Measurements from ENCODE around the gene PRSS12.

PRSS12 gene

DNA sequence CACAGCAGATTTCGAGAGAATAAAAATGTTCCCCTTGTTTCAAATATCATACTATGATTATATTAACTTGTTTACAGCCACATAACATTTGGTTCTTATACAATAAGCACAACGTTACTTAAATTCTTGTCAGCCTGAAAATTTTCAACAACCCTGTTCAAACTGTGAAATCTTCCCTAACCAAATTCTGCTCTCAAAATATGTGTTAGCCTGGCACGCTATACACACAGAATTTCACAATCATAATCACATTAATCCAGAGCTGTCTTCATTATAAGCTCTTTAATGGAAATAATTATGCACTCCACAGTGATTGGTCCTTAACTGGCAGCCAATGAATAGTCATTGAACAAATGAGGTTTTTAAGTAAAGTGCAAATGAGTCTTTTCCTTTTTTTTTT, 7.3 kb upstream of the PRSS12 start:
- no peaks in the 10 kb centered on the region for H3K36me3 ChIP-seq (ENCODE audit: control insufficient read depth, insufficient read depth, low read length)
- H3K4me3 ChIP-seq (ENCODE audit: insufficient read depth, low read depth, low read length, poor library complexity, severe bottlenecking), result no peak overlapping the region
- no peaks in the 10 kb centered on the region for H3K9me3 ChIP-seq (ENCODE audit: control insufficient read depth, low read length)
- no peak for DNase-seq
- no peaks in the 10 kb centered on the region for H3K4me1 ChIP-seq (ENCODE audit: control insufficient read depth, insufficient read depth, low read length, poor library complexity, severe bottlenecking)
- H3K27me3 ChIP-seq (replicated peaks; ENCODE audit: control insufficient read depth, insufficient read depth, low read length, poor library complexity, severe bottlenecking), result peaks cover 8% of the 10 kb centered on the region
- H3K27ac ChIP-seq (ENCODE audit: insufficient read depth, low read length, poor library complexity, severe bottlenecking), result no peak overlapping the region

DNA sequence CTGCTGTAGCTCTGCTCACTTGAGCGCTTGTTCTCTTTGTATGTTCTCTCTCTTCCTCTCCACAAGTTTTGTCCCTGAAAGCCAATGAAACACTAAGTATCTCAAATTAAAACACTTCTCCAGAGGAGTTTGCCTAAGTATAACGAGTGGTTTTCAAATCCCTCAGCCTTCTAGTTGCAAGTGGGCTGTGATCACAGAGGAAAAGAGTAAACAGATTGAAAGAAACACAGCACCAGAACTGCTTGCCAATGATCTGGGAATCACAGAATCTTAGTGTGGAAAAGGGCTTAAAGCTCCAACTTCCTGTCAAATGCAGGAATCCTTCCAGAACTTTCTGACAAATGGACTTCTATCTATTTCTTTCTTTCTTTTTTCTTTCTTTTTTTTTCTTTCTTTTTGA, 4.8 kb upstream of the PRSS12 start:
- peaks cover 22% of the 10 kb centered on the region for H3K27me3 ChIP-seq (replicated peaks; ENCODE audit: control insufficient read depth, insufficient read depth, low read length, poor library complexity, severe bottlenecking)
- no peak overlapping the region for H3K27ac ChIP-seq (ENCODE audit: insufficient read depth, low read length, poor library complexity, severe bottlenecking)
- no peaks in the 10 kb centered on the region for H3K36me3 ChIP-seq (ENCODE audit: control insufficient read depth, insufficient read depth, low read length)
- no peak overlapping the region for H3K4me3 ChIP-seq (ENCODE audit: insufficient read depth, low read depth, low read length, poor library complexity, severe bottlenecking)
- H3K9me3 ChIP-seq (ENCODE audit: control insufficient read depth, low read length), result no peaks in the 10 kb centered on the region
- H3K4me1 ChIP-seq (ENCODE audit: control insufficient read depth, insufficient read depth, low read length, poor library complexity, severe bottlenecking), result no peaks in the 10 kb centered on the region
- no peak for DNase-seq

DNA sequence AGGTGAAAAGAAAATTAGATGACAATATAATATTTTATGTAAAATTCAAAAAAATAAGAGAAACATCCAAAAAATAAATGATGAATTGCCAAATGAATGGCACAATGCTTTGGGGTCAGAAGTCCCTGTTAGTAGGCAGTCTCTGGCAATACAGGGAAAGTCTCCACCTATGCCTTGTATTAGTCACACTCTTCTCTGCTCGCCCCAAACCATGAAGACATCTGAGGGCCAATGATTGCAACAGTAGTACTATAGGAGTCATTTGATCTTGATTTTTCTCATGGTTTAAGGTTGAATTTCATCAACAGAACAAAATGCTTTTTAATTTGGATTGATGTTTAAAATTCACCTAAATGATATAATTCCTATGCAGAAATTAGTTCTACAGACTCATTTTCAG, 3.9 kb upstream of the PRSS12 start:
- H3K27ac ChIP-seq (ENCODE audit: insufficient read depth, low read length, poor library complexity, severe bottlenecking), result no peak overlapping the region
- no peaks in the 10 kb centered on the region for H3K36me3 ChIP-seq (ENCODE audit: control insufficient read depth, insufficient read depth, low read length)
- H3K4me3 ChIP-seq (ENCODE audit: insufficient read depth, low read depth, low read length, poor library complexity, severe bottlenecking), result no peak overlapping the region
- H3K4me1 ChIP-seq (ENCODE audit: control insufficient read depth, insufficient read depth, low read length, poor library complexity, severe bottlenecking), result no peaks in the 10 kb centered on the region
- no peaks in the 10 kb centered on the region for H3K9me3 ChIP-seq (ENCODE audit: control insufficient read depth, low read length)
- H3K27me3 ChIP-seq (replicated peaks; ENCODE audit: control insufficient read depth, insufficient read depth, low read length, poor library complexity, severe bottlenecking), result peaks cover 26% of the 10 kb centered on the region
- no peak for DNase-seq

DNA sequence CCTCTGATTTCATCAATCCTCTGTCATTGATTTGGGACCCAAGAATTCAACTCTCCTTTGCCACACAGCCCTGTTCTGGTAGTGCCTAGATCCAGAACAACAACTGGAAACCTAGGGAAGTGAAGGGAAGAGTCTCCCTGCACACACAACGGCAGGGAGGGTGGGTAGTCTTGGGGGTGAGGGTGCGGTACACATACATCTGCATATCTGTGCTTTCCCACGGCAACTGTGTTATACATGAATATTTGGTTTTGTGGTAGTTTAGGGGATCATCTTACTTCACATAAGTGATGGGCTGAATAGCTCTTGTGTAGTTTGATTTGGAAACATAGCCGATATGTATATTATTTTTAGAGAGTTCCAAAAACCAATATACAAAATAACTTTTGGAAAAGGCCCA, 3.3 kb upstream of the PRSS12 start:
- H3K27ac ChIP-seq (ENCODE audit: insufficient read depth, low read length, poor library complexity, severe bottlenecking), result no peak overlapping the region
- no peak overlapping the region for H3K4me3 ChIP-seq (ENCODE audit: insufficient read depth, low read depth, low read length, poor library complexity, severe bottlenecking)
- no peak for DNase-seq
- no peaks in the 10 kb centered on the region for H3K9me3 ChIP-seq (ENCODE audit: control insufficient read depth, low read length)
- peaks cover 31% of the 10 kb centered on the region for H3K27me3 ChIP-seq (replicated peaks; ENCODE audit: control insufficient read depth, insufficient read depth, low read length, poor library complexity, severe bottlenecking)
- H3K4me1 ChIP-seq (ENCODE audit: control insufficient read depth, insufficient read depth, low read length, poor library complexity, severe bottlenecking), result no peaks in the 10 kb centered on the region
- no peaks in the 10 kb centered on the region for H3K36me3 ChIP-seq (ENCODE audit: control insufficient read depth, insufficient read depth, low read length)

DNA sequence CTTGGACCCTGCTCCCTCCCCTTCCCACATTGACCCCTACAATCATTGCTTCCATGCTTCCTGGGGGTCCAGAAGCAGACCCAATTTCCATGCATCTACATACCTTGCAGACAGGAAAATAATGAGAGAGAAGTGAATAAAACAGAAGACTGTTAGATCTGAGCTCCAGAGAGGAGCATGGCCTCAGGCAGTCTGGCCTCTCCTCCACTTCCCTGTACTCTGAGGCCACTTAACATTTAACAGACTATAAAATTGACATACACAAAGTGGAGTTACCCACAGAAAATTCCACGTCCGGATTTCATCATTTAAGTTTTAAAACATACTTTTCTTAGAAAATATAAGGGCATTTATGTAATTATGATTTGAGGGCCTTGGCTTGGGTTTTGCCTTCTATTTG, 2.1 kb upstream of the PRSS12 start:
- no peaks in the 10 kb centered on the region for H3K4me1 ChIP-seq (ENCODE audit: control insufficient read depth, insufficient read depth, low read length, poor library complexity, severe bottlenecking)
- H3K27me3 ChIP-seq (replicated peaks; ENCODE audit: control insufficient read depth, insufficient read depth, low read length, poor library complexity, severe bottlenecking), result peaks cover 31% of the 10 kb centered on the region
- no peaks in the 10 kb centered on the region for H3K36me3 ChIP-seq (ENCODE audit: control insufficient read depth, insufficient read depth, low read length)
- no peak overlapping the region for H3K4me3 ChIP-seq (ENCODE audit: insufficient read depth, low read depth, low read length, poor library complexity, severe bottlenecking)
- H3K9me3 ChIP-seq (ENCODE audit: control insufficient read depth, low read length), result no peaks in the 10 kb centered on the region
- no peak for DNase-seq
- no peak overlapping the region for H3K27ac ChIP-seq (ENCODE audit: insufficient read depth, low read length, poor library complexity, severe bottlenecking)

DNA sequence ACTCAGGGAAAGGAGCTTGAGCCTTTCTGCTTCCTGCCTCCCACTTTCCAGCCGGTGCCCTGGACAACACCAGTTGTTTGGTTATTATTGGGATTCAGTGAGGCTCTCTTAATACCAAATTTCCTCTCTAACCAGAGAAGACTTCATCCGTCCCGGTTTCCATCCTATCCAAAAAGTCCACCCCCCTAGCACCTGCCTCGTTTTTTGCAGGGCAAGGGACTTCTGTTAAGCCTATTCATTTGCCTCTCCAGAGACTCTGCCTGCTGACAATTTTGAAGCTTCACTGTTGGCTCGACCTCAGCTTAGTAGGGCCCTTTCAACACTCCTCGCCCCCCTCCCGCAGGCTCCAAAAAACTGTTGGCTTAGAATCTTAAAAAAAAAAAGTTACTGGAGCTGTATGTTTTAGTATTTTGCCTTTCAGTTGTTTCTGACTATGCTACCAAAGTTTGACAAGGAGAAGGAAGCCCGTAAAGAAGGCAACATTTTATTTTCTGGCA, 779 bp upstream of the PRSS12 start:
- Histone ChIP-seq H3K36me3 (ENCODE audit: control insufficient read depth, insufficient read depth, low read length) (no peaks in the 10 kb centered on the region), H3K9me3 (ENCODE audit: control insufficient read depth, low read length) (no peaks in the 10 kb centered on the region), H3K4me3 (ENCODE audit: insufficient read depth, low read depth, low read length, poor library complexity, severe bottlenecking) (no peak overlapping the region), H3K4me1 (ENCODE audit: control insufficient read depth, insufficient read depth, low read length, poor library complexity, severe bottlenecking) (no peaks in the 10 kb centered on the region), H3K27me3 (replicated peaks; ENCODE audit: control insufficient read depth, insufficient read depth, low read length, poor library complexity, severe bottlenecking) (peaks cover 31% of the 10 kb centered on the region), H3K27ac (ENCODE audit: insufficient read depth, low read length, poor library complexity, severe bottlenecking) (no peak overlapping the region)
- no peak for DNase-seq

DNA sequence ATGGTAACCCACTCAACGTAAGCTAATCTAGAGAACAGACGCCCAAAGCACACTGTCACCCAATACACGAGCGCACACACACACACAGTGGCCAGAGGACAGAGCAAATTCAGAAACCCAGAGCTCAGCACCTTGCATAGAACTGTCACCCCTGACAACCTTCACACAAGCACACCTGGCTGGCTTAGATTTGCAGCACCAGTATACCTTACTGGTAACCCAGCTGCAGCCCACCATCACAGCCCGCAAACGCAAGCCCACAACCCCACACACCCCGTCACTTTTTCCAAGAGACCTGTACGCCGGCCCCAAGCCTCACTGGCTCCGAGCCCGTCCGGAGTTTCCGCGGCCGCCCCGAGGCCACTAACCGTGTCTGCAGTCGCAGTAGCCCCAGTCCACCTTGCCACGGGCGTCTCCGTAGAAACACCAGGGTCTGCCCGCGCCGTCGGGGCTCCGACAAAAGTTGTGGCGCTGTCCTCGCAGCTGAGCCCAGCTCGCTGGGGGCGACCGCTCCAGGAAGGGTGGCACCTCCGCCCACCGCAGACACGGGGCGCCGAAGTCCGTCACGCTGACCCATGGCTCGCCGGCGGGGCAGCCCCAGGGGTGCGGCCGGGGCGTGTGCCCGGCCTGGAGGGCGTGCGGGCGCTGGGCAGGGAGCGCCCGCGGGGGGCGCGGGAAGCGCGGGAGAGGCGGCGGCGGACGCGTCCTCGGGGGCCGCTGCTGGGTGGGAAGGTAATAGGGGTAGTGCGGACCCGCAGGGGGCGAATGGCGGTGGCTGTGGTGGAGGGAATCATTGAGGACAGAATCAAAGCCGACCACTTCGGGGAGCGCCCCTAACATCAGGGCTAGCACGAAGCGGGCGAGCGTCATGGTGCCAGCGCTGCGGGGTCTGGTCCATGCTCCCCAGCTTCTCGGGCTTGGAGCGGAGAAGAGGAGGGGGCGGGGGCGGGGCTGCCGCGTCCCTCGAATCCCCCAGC, 664 bp downstream of the PRSS12 start:
- H3K9me3 ChIP-seq (ENCODE audit: control insufficient read depth, low read length), result no peaks in the 10 kb centered on the region
- H3K4me3 ChIP-seq (ENCODE audit: insufficient read depth, low read depth, low read length, poor library complexity, severe bottlenecking), result peak overlapping the region; percentile 44
- peaks cover 31% of the 10 kb centered on the region for H3K27me3 ChIP-seq (replicated peaks; ENCODE audit: control insufficient read depth, insufficient read depth, low read length, poor library complexity, severe bottlenecking)
- no peaks in the 10 kb centered on the region for H3K4me1 ChIP-seq (ENCODE audit: control insufficient read depth, insufficient read depth, low read length, poor library complexity, severe bottlenecking)
- no peak overlapping the region for H3K27ac ChIP-seq (ENCODE audit: insufficient read depth, low read length, poor library complexity, severe bottlenecking)
- H3K36me3 ChIP-seq (ENCODE audit: control insufficient read depth, insufficient read depth, low read length), result no peaks in the 10 kb centered on the region
- DNase-seq, result no peak

DNA sequence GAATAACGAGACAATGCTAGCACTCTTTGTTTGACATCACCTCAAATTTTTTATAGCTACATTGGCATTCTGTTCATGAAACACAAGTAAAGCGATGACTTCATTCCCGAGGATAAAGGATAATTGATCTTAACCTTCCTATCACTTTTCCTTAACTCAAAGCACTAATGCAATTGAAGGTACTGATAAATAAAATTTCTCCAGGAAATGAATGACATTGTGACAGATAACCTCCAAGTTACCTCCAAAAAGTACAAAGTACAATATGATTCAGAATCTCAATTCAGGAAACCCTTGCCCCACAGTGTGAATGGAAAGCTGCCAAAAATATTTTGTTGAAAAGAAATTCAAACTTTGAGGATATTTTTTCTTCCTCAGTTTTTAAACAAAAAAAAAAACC, 1.8 kb downstream of the PRSS12 start:
- Histone ChIP-seq H3K36me3 (ENCODE audit: control insufficient read depth, insufficient read depth, low read length) (no peaks in the 10 kb centered on the region), H3K4me3 (ENCODE audit: insufficient read depth, low read depth, low read length, poor library complexity, severe bottlenecking) (no peak overlapping the region), H3K9me3 (ENCODE audit: control insufficient read depth, low read length) (no peaks in the 10 kb centered on the region), H3K27ac (ENCODE audit: insufficient read depth, low read length, poor library complexity, severe bottlenecking) (no peak overlapping the region), H3K4me1 (ENCODE audit: control insufficient read depth, insufficient read depth, low read length, poor library complexity, severe bottlenecking) (no peaks in the 10 kb centered on the region), H3K27me3 (replicated peaks; ENCODE audit: control insufficient read depth, insufficient read depth, low read length, poor library complexity, severe bottlenecking) (peaks cover 28% of the 10 kb centered on the region)
- DNase-seq, result no peak

DNA sequence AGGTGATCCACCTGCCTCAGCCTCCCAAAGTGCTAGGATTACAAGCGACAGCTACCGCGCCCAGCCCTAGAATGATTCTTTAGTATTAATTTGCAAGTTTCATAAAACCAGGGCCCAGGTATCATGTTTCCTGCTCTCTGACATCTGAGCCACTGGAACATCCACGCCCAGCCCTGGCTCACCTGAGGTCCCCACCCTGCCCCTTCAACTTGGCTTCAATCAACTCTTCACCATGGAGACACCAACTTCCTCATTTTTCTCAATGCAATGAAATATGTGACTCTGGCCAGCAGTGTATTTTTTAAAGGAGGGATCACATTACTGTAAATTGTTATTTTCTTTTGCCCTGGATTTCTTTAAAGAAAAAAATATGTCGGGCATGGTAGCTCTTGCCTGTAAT, 3.9 kb downstream of the PRSS12 start:
- H3K36me3 ChIP-seq (ENCODE audit: control insufficient read depth, insufficient read depth, low read length), result no peaks in the 10 kb centered on the region
- no peaks in the 10 kb centered on the region for H3K9me3 ChIP-seq (ENCODE audit: control insufficient read depth, low read length)
- H3K4me1 ChIP-seq (ENCODE audit: control insufficient read depth, insufficient read depth, low read length, poor library complexity, severe bottlenecking), result no peaks in the 10 kb centered on the region
- no peak overlapping the region for H3K27ac ChIP-seq (ENCODE audit: insufficient read depth, low read length, poor library complexity, severe bottlenecking)
- no peak overlapping the region for H3K4me3 ChIP-seq (ENCODE audit: insufficient read depth, low read depth, low read length, poor library complexity, severe bottlenecking)
- no peak for DNase-seq
- peaks cover 19% of the 10 kb centered on the region for H3K27me3 ChIP-seq (replicated peaks; ENCODE audit: control insufficient read depth, insufficient read depth, low read length, poor library complexity, severe bottlenecking)

DNA sequence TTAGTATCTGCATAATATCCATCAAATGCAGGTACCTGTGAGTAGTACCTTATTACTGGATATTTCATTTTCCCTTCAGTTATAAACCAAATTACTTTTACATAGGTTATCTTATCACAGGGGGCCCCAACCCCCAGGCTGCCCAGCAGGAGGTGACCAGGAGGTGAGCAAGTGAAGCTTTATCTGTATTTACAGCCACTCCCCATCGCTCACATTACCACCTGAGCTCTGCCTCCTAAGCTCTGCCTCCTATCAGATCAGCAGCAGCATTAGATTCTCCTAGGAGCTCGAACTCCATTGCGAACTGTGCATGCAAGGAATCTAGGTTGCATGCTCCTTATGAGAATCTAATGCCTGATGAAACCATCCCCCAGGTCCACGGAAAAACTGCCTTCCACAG, 6.3 kb downstream of the PRSS12 start:
- no peak for DNase-seq
- peaks cover 3% of the 10 kb centered on the region for H3K27me3 ChIP-seq (replicated peaks; ENCODE audit: control insufficient read depth, insufficient read depth, low read length, poor library complexity, severe bottlenecking)
- no peak overlapping the region for H3K27ac ChIP-seq (ENCODE audit: insufficient read depth, low read length, poor library complexity, severe bottlenecking)

More for the DNA sequence above, 6.3 kb downstream of the PRSS12 start:
- Histone ChIP-seq H3K4me3 (ENCODE audit: insufficient read depth, low read depth, low read length, poor library complexity, severe bottlenecking) (no peak overlapping the region), H3K36me3 (ENCODE audit: control insufficient read depth, insufficient read depth, low read length) (no peaks in the 10 kb centered on the region), H3K4me1 (ENCODE audit: control insufficient read depth, insufficient read depth, low read length, poor library complexity, severe bottlenecking) (no peaks in the 10 kb centered on the region), H3K9me3 (ENCODE audit: control insufficient read depth, low read length) (no peaks in the 10 kb centered on the region)
